GM23248 (cell line): ENCODE data around the gene RALGPS1.

Source experiments
- EZH2 ChIP-seq: fragments of 200-600 bp; sonication (generic); IDR thresholded peaks from 2 replicates; pipeline ENCODE4 v1.6.1; 2018; ENCODE audit warnings: antibody characterized with exemption, mild to moderate bottlenecking; ENCODE audit not compliant: insufficient read depth, poor library complexity, severe bottlenecking
- EZH2phosphoT487 ChIP-seq: fragments of 200-600 bp; sonication (generic); IDR thresholded peaks from 2 replicates; pipeline ENCODE4 v1.6.1; 2018; ENCODE audit warnings: antibody characterized with exemption, moderate library complexity, mild to moderate bottlenecking, low read depth; ENCODE audit not compliant: insufficient read depth

- TF ChIP-seq EZH2 = no peak
- TF ChIP-seq EZH2phosphoT487 = no peak
These were observed 335.3 kb downstream of the RALGPS1 start for GRCh38 chr9:127249877-127250276.
